NCI-H524 (cell line): ENCODE results near the gene RANBP9.

Source experiments
- DNase-seq, 2 experiments: peaks; one replicate each; lab custom pipeline; 2025; lab: John Stamatoyannopoulos, UW

RANBP9 gene

DNA sequence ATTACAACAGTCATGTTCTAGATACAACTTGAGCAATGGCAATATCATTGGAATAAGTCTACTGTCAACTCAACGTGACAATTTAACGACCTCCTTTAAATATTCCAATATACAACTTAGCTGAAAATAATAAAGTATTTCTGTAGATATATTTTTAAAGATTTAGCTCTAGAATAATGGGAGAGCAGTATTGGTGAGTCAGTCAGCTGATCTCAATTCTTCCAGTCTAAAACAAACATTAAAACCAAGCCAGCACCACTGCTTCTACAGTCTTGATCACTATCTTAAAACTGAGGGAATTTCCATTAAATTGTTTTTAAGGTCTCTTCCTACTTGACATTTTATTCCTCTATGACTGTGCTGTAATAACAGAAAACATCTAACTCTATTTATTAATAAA, 58.3 kb downstream of the RANBP9 start:
- DNase-seq: no peak

DNA sequence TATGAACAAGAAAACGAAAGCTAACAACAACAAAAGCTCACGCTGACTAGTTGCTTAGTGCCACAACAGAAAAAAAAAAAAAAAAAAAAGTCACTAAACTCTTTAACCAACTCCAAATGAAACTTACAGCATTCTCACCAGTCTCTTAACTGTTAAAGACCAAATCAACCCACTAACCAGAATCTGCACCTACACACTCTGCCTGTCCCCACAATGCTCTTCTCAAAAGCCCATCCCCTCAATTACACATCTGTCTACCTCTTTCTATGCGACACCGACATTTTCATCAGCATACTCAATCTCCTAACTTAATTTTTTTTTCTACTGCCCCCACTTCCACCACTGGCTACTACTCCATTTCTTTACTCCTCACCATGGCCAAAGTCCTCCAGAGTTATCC, 62.2 kb downstream of the RANBP9 start:
- DNase-seq: no peak

DNA sequence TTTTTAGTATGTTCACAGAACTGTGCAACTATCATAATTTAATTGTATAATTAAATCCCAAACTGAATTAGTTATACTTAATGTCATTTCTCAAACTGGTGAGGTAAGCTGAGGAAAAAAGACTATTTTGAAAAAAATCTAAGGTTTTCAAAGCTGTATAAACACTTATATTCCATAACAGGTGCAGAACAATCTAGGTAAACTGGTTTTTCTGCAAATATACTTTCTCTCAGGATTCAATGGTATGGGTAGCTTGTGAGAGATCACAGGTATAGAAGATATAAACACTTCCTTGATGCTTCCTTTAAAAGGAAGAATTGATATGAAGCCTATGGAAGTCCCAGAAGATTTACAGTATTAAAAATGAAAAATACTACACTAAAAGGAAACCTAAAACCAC, 62.8 kb downstream of the RANBP9 start:
- no peak for DNase-seq

DNA sequence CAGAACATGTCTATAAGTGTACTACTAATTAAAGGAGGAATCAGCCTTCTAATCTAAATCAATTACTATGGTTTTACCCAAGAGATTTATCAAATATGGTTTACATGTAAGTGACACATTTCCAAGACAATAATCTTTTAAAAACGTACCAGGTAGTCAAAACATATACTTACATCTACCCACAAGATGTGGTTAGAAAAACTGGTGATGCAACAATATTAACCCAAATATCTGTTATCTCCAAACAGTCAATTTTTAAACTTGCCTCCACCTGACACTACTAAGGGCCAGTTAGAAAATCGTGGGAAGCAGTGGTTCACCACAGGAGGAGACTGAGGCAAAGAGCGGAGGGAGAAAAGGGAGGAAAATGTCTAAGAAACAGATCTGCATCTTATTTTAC, 68.5 kb downstream of the RANBP9 start:
- DNase-seq: no peak

DNA sequence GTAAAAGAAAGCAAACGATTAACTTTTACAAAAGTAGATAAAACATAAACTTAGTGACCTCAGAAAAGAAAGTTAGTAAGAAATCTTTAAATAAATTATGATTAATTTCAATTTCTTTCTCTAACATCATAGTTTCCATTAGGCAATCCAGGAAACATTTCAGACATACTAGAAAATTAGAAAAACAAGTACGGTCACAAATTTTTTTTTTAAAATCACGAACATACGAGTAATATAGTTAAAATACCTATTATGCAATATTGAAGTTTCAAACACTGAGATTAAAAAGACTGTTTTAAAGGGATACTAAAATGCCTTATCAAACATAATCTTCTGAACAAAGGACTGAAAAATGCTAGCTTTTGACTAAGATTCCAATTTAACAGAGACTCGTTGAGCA, 70.3 kb downstream of the RANBP9 start:
- DNase-seq: no peak

DNA sequence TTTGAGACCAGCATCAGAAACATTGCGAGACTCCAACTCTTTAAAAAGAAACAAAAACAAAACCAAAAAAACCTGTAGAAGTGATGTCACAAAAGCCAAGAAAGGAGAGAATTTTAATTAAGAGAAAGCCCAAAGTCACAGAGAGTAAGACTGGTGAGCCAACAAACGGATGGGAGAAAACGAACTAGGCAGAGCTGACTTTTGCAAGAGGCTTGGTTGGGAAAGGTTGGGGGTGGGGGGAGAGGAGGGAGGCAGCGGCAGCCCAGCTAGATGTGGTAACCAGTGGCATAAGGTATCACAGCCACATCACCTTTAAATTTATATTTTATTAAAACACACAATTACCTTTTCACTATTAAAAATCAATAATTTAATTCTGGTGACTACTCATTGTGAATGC, 73.0 kb downstream of the RANBP9 start:
- no peak for DNase-seq

DNA sequence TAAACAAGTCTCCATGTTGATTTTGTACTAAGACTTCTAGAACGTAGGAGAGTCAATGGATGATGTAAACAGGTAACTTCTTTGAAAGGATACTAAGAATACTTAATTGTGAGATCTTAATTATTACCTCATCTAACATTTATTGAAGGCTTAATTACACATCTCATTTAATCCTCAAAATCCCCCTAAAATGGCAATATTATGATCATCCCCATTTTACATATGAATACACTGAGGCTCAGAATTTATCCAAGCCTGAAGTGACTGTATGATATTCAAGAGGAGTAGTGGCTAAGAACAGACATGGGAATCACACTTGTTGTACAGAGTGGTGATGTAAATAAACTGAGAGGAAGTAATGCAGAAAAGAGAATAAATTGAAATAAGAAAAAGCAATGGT, 73.6 kb downstream of the RANBP9 start:
- no peak for DNase-seq

DNA sequence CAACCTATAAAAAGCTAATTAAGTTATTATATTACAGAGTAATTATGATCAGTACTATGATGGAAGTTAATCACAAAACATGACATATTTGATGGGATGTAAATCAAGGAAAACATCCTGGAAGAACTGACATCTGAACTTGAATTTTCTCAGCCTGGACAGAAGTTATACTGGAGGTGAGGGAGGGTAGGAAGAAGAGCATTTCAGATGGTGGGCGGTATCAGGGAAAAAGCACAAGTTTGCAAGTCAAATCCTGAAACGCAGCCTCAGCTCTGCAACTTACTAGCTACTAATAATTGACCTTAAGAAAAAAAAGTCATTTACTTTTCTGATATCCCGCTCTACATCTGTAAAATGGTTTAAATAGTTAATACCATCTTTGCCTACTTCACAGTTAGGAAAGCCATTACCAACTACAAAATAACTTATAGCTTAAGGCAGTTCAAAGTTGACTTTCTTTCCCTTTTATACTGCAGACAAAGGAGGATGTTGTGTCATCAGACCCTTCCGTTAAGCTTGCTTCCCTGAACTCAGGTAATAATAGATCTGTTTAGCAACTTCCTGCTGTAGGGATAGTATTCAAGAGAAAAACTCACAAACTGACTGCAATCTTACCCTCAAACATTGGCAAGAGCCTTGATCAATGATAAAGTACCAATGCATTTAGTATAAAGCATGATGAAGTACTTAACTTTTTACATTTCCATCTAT, 75.5 kb downstream of the RANBP9 start:
- no peak for DNase-seq

DNA sequence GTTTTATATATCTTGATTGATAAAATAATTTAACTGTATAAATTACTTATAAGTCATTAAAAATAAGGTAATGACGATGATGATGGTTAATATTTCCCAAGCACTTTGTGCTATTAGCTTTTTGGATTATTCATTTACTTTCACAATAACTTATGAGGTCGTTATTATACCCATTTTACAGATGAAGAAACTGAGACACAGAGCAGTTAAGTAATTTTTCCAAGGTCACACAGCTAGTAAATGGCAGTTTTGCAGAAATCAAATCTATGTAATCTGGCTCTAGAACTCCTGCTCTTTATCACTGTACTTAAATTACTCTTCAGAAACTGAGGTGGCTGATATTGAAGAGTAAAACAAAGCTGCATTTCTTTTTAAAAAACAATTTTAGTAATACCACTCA, 78.3 kb downstream of the RANBP9 start:
- DNase-seq: no peak

DNA sequence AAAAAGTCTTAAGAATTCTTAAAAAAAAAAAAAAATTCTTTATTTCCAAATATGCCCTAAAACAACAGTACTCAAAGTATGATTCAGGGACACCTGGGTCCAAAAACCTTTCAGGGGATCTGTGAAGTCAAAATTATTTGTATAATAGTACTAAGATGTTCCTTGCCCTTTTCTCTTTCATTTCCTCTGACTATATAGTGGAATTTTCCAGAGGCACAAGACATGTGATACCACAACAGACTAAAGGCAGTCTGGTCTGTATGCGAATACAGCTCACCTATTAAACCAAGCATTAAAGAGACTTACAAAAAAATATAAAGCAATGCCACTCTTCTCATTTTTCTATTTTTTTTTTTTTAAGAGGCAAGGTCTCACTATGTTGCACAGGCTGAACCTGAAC, 81.1 kb downstream of the RANBP9 start:
- DNase-seq: no peak

DNA sequence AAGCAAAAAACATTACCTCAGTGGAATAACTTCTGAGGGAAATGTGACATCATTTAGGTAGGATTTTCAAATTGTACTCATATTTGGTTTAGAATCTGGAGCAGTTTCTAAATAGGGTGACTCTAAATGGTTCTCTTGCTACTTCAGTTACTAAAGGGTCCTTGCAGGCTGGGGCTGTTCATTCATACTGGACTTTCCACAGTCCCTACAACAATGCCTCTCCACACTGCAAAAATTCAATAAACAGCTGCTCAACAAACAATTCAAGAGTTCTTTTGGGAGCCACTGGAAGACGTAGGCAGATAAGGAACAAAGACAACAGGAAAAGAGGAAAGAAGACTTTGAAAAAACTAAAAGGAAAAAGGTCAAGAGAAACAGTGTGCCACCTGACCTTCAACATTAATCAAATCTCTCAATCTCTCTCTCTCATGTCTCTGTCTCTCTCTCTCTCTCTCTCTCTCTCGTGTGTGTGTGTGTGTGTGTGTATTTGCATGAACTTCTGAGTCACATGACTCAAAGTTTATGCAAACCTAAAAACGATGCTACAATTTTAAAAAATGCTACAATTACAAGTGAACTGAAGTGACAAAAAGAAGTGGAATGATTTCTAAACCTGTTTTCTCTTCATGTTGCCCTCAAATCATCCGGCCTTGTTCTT, 82.0 kb downstream of the RANBP9 start:
- DNase-seq: no peak

DNA sequence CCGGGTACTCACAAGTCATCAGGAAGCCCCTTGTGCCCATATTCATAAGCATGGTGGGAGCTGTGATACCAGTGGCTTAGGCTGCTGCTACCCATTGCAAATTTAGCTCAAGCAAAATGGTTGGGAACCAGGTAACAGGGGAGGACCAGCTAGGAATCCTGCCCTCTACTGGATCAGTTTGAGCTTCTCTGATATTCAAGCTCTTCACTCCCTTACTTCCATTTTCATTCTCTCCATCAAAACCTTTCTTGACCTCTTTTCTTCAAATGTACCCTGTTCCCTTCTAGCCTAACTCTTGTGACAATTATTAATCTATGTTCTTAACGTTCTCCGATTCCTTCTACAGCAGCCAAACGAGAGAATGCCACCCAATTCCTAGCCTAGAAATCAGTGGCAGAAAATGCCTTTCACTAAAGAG, 86.8 kb downstream of the RANBP9 start:
- DNase-seq: peak in 1 of 2 experiments; percentile 70

DNA sequence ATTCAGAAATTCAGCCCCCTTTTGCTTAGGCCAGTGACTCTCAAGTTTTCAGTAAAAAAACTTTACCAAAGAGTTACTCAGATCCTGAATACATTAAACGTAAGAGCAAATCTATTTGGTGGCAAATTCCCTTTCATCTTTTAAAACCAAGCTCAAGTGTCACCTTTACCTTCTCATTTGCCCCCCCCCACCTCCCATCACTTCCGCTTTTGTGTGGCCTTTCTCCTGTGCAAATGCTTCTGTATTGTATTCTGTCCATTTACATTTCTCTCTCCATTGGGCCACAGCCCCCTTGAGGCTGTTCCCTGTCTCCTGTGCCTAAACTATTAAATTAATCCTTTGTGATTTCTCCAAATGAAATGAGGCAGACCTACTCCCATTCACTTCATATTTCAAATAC, 94.6 kb downstream of the RANBP9 start:
- DNase-seq: no peak

DNA sequence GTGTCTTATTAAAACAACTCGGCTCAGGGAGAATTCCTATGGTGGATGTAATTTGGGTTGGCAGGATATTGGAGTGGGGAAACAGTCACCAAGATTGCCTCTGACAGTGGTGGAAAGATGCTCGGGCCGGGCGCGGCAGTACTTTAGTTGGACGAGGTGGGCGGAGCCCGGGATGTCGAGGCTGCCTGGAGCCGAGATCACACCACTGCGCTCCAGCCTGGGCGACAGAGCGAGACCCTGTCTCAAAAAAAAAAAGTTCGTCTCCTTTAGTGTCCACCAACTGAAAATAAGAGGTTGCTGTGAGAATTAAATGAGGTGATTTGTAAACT, 95.9 kb downstream of the RANBP9 start:
- DNase-seq: peak in 1 of 2 experiments; percentile 27

DNA sequence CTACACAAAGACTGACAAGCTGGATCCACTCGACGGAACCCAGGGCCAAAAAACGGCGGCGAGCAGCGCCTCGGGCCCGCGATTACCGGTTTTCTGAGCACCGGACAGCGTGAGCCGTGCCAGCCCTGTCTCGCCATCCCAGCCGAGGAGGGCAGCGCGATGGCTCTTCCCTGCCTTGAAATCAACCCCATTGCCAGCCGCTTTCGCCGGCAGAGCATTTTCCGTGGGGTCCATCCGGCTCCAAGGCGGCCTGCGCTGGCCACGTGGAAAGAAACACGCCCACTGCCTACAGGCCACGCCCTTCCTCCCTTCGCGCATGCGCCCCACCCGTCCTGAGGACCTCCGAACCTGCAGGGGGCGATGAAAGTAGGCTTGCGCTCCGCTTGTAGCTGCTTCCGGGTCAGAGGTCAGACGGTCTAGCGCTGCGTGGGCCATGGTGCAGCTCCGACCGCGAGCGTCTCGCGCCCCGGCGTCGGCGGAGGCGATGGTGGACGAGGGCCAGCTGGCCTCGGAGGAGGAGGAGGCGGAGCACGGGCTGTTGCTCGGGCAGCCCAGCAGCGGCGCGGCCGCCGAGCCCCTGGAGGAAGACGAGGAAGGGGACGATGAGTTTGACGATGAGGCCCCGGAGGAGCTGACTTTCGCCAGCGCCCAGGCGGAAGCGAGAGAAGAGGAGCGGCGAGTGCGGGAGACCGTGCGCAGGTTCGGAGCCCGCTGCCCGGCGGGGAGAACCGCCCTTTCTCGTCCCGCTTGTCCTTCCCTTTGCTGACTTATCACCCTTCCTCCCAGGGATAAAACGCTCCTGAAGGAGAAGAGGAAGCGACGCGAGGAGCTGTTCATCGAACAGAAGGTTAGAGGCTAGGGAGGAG, 96.5 kb downstream of the RANBP9 start, which contains the start of gene NOL7:
Gene NOL7, plus strand, starts transcription at position 410 of the 866 bp plus-strand sequence. Its CDS starts 24 bp downstream, at position 434.
- DNase-seq: peak; percentile 85 to 98

DNA sequence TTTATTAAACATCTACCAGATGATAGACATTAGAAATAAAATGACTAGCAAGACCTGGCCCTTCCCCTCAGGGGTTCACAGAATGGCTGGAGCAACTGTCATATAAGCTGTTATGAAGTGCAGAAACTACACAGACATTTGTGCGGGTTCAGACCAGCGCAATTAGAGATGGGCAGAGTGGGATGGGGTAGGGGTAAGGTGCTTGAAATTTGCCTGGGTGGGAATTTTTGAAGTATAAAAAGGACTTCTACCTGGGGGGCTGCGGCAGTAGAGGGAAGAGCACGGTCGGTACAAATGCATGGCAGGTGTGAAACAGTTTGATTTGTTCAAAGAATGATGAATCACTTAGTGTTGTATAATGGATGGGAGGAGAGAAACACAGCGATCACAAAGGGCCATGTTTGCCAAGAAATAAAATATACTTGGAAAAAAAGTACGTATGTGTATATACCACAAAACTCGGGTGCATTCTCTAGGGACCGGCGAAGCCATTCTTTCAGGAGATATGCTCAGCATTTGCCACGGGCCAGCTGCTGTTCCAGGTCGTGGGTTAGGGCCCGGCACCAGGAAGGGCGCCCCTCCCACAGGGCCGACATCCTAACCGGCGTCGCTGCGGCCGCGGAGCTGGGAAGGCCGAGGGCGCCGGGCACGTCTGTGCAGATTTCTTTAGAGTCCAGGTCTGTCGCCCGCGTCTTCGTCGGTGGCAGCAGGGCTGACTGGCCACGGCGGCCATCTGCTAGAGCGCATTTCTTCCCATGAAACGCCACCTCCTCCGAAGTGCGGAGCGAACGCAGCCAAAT, 97.3 kb downstream of the RANBP9 start:
- DNase-seq: peak; percentile 62 to 67

DNA sequence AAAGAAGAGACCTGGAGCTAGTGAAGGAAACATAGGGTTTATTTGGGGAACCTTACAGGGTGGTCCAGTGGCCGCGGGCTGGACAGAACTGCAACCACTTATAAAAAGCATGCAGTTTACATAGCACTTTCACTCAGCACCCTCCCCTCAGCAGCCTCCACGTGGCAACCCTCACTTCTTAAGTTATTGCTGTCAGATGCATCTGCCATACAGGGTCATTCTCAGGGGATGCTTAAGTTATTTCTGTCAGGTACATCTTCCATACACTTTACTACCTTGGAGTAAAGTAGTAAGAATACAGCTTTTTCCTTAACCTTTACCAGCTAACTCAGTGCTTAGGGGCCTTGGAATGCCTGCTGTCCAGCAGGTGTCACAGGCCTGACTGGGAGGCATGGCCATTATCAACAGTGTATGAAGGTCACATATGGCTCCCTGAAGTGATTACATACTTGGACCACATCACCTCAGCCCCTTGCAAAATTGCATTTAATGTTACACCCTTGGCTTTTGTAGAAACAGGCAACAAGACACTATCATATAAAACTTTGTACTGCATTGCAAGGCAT, 98.5 kb downstream of the RANBP9 start:
- DNase-seq: no peak

DNA sequence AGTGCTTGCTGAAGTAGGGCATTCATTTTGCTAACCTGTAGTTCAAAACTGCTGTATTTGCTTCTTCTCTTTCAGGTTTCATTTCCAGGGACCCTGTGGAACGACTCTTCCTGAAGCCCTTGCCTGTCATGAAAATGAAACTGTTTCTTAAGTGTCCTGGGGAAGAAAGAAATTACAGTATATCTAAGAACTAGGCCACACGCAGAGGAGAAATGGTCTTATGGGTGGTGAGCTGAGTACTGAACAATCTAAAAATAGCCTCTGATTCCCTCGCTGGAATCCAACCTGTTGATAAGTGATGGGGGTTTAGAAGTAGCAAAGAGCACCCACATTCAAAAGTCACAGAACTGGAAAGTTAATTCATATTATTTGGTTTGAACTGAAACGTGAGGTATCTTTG, 99.9 kb downstream of the RANBP9 start:
- no peak for DNase-seq

DNA sequence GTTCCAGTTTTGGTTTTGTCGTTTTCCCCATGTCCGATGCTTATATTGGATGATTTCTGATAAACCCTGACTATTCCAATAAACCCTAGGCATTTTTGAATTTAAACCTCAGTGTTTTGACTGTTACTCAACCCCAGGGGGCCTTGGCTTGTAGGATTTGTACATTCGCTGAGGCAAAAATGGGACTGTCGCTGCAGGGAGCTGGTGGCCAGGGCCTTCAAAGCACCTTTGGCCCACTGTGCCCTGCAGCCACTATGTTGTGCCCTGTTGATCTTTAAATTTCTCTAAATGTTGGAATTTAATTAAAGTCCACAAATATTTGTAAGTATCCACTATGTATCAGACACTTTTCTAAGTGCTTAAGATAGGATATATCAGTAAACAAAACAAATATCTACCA, 106.0 kb downstream of the RANBP9 start:
- DNase-seq: peak in 1 of 2 experiments; percentile 10

DNA sequence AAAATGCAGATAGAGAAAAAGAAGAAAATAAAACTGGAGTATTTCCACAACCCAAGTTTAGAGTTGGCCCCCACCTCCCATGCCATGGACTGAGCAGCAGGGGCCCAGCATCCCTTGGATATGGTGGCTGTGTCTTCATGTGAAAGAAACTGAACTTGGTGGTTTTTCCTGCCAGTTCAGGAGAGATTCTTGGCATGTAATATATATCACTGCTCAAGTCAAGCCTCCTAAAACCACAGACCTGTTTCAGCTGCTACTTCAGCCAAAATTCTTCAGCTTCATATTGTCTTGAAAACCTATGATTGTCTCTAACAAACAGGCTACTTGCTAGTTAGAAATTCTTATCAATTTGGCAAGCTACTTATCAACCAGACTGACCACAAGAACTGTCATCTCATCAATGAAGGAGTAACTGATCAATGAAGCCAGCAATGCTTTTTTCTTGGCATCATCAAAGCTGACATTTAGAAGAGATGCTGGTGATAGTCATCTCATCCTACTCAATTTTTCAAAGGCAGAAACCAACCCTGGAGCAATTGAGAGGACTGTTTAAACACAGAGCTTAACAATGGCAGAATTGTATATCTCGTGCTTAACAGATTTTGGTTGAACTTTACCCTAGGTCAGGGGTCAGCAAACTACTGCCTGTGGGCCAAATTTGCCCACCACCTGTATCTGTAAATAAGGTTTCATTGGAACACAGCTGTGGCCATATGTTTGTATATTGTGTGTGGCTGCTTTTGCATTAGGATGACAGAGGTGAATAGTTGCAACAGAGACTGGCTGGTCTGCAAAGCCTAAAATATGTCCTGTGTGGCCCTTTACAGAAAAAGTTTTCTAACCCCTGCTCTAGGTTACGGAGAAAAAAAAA, 106.9 kb downstream of the RANBP9 start:
- no peak for DNase-seq

DNA sequence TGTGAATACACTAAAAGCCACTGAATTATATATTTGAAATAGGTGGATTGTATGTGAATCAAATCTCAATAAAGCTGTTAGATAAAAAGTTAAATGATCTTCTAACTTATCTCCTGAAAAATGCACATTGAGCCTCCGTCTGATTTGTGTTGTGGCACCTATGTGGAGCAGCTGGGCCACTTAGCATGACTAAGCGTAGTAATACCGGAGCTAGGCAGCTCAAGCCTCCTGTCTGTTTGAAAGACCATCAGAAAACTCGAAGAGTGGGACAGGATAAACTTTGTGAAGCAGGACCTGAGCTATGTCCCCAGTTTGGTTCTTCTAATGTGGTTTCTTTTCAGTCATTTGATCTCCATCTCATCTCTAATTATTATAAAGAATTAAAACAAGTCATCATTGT, 107.5 kb downstream of the RANBP9 start:
- no peak for DNase-seq
